Measurements from ENCODE around the gene GPC4. TPM values are rescaled to one million over a fixed set of nuclear protein-coding genes. Genes with fewer than 3 reads are reported as not detected.

The GPC4 gene
- total RNA-seq, 1 donor from 2014 or later, result 64.6 TPM

GRCh38 chrX:133337250-133337649 is 78.0 kb downstream of the GPC4 start:
- no peak for DNase-seq (ENCODE audit: low spot score)
- Mint-ChIP-seq H3K27me3 (ENCODE audit: low read depth) (no peaks in the 10 kb centered on the region), H3K27ac (ENCODE audit: unreplicated experiment) (no peak overlapping the region), H3K4me1 (ENCODE audit: low read depth) (peaks cover 28% of the 10 kb centered on the region), H3K9me3 (ENCODE audit: low read depth) (no peaks in the 10 kb centered on the region), H3K4me3 (ENCODE audit: unreplicated experiment) (no peak overlapping the region), H3K36me3 (ENCODE audit: low read depth) (no peaks in the 10 kb centered on the region)
- TF ChIP-seq CTCF (IDR thresholded peaks at IDR 0.05), result no peak

- TF ChIP-seq CTCF (IDR thresholded peaks at IDR 0.05), result peak; percentile 90
- peaks cover 27% of the 10 kb centered on the region for H3K4me1 Mint-ChIP-seq (ENCODE audit: low read depth)
- H3K27me3 Mint-ChIP-seq (ENCODE audit: low read depth), result no peaks in the 10 kb centered on the region
- no peak overlapping the region for H3K4me3 Mint-ChIP-seq (ENCODE audit: unreplicated experiment)
- no peak for DNase-seq (ENCODE audit: low spot score)
- H3K27ac Mint-ChIP-seq (ENCODE audit: unreplicated experiment), result no peak overlapping the region
- H3K9me3 Mint-ChIP-seq (ENCODE audit: low read depth), result no peaks in the 10 kb centered on the region
- no peaks in the 10 kb centered on the region for H3K36me3 Mint-ChIP-seq (ENCODE audit: low read depth)
Observed at GRCh38 chrX:133335027-133335426, 80.3 kb downstream of the GPC4 start.

- H3K4me1 Mint-ChIP-seq (ENCODE audit: low read depth), result peaks cover 33% of the 10 kb centered on the region
- H3K27ac Mint-ChIP-seq (ENCODE audit: unreplicated experiment), result no peak overlapping the region
- H3K27me3 Mint-ChIP-seq (ENCODE audit: low read depth), result no peaks in the 10 kb centered on the region
Observed at GRCh38 chrX:133333154-133333750, 82.0 kb downstream of the GPC4 start.

GRCh38 chrX:133332737-133333136 is 82.6 kb downstream of the GPC4 start:
- no peaks in the 10 kb centered on the region for H3K27me3 Mint-ChIP-seq (ENCODE audit: low read depth)
- no peaks in the 10 kb centered on the region for H3K36me3 Mint-ChIP-seq (ENCODE audit: low read depth)
- no peak for DNase-seq (ENCODE audit: low spot score)
- H3K9me3 Mint-ChIP-seq (ENCODE audit: low read depth), result no peaks in the 10 kb centered on the region
- no peak overlapping the region for H3K4me3 Mint-ChIP-seq (ENCODE audit: unreplicated experiment)
- no peak overlapping the region for H3K27ac Mint-ChIP-seq (ENCODE audit: unreplicated experiment)
- peaks cover 37% of the 10 kb centered on the region for H3K4me1 Mint-ChIP-seq (ENCODE audit: low read depth)
- no peak for TF ChIP-seq CTCF (IDR thresholded peaks at IDR 0.05)

More at GRCh38 chrX:133333154-133333750, 82.0 kb downstream of the GPC4 start:
- H3K4me3 Mint-ChIP-seq (ENCODE audit: unreplicated experiment), result no peak overlapping the region
- no peak for DNase-seq (ENCODE audit: low spot score)
- no peaks in the 10 kb centered on the region for H3K36me3 Mint-ChIP-seq (ENCODE audit: low read depth)
- TF ChIP-seq CTCF (IDR thresholded peaks at IDR 0.05), result no peak
- H3K9me3 Mint-ChIP-seq (ENCODE audit: low read depth), result no peaks in the 10 kb centered on the region

GRCh38 chrX:133330956-133331355 is 84.3 kb downstream of the GPC4 start:
- DNase-seq (ENCODE audit: low spot score), result no peak
- Mint-ChIP-seq H3K4me3 (ENCODE audit: unreplicated experiment) (no peak overlapping the region), H3K4me1 (ENCODE audit: low read depth) (peaks cover 43% of the 10 kb centered on the region), H3K9me3 (ENCODE audit: low read depth) (no peaks in the 10 kb centered on the region), H3K36me3 (ENCODE audit: low read depth) (no peaks in the 10 kb centered on the region), H3K27me3 (ENCODE audit: low read depth) (no peaks in the 10 kb centered on the region), H3K27ac (ENCODE audit: unreplicated experiment) (no peak overlapping the region)
- TF ChIP-seq CTCF (IDR thresholded peaks at IDR 0.05), result no peak

Data from chondrocyte (in vitro differentiated cells).